Sigmoid colon (tissue), 7 donors: Measurements from ENCODE around the gene CNOT11. TPM values are rescaled to one million over a fixed set of nuclear protein-coding genes. Genes with fewer than 3 reads are reported as not detected.
A peak's percentile ranks its signal among the peaks of the same experiment; 100 is the strongest.
"Not testable (repeated sequence)": the region's sequence is repeated elsewhere in the genome, so short reads cannot be mapped to it uniquely, and the experiment has no call there.

ENCODE experiments used
- DNase-seq: peaks from one replicate; pipeline ENCODE4 v3.0.0-alpha.2; 2019
- H3K27ac ChIP-seq, 4 donors: fragments of 200-600 bp; sonication (generic); one replicate each; pipeline ENCODE4 v1.5.1; 2016 to 2019; ENCODE audit warnings: mild to moderate bottlenecking in 1 of 4
- H3K27me3 ChIP-seq, 3 donors: fragments of 200-600 bp; sonication (generic); one replicate each; pipeline ENCODE4 v1.5.1; 2019; ENCODE audit warnings: mild to moderate bottlenecking in 1 of 3
- H3K36me3 ChIP-seq, 4 donors: fragments of 200-600 bp; sonication (generic); one replicate each; pipeline ENCODE4 v1.5.1; 2016 to 2019
- H3K4me1 ChIP-seq, 4 donors: fragments of 200-600 bp; sonication (generic); one replicate each; pipeline ENCODE4 v1.5.1; 2017 to 2019
- H3K4me3 ChIP-seq, 4 donors: fragments of 200-600 bp; sonication (generic); one replicate each; pipeline ENCODE4 v1.5.1; 2017 to 2019; ENCODE audit warnings: mild to moderate bottlenecking in 2 of 4, moderate library complexity in 1 of 4
- H3K9me3 ChIP-seq, 4 donors: fragments of 200-600 bp in 3 of 4; sonication (generic) in 3 of 4; one replicate each; pipeline versions ENCODE4 v1.5.1 to v1.6.1; 2013 to 2019
- EP300 ChIP-seq, 4 donors: sonication (generic); formaldehyde crosslinking; IDR thresholded peaks; one replicate each; pipeline ENCODE4 v1.6.1; 2017; ENCODE audit warnings: antibody characterized with exemption in 4 of 4
- POLR2A ChIP-seq, 2 donors: fragments of 450-650 bp; IDR thresholded peaks; one replicate each; pipeline ENCODE4 v1.6.1; 2016; ENCODE audit warnings: antibody characterized with exemption in 2 of 2, mild to moderate bottlenecking in 2 of 2, moderate library complexity in 2 of 2
- POLR2AphosphoS5 ChIP-seq, 4 donors: sonication (generic); formaldehyde crosslinking; IDR thresholded peaks; one replicate each; pipeline ENCODE4 v1.6.1; 2017; ENCODE audit warnings: antibody characterized with exemption in 4 of 4
- WGBS, 2 donors: extraction: QIAGEN DNeasy Blood & Tissue Kit; methylation state at CpG; one replicate each; pipeline ENCODE4 v1.1.7; 2013; 5-methylcytosine and 5-hydroxymethylcytosine counted together
- intact Hi-C: fragments of 100-400 bp; cut with DNase I; formaldehyde crosslinking; loops from one replicate; pipeline ENCODE4 v1.15.1; 2023
- polyA plus RNA-seq, 3 donors: library from polyadenylated mRNA; stranded (reverse); fragments of 200-250 nt; gene quantifications; one replicate each; pipeline ENCODE4 v1.2.3, GENCODE V29; 2013
- total RNA-seq, 4 donors: library from RNA; depleted of rRNA; stranded (reverse); fragments of >200 nt; gene quantifications; one replicate each; pipeline ENCODE4 v1.1.0, GENCODE V29; 2016
- TF ChIP-seq, protein P1 (sequence below), 4 experiments: fragments of 450-650 bp in 3 of 4; fragments of 200-600 bp in 1 of 4; IDR thresholded peaks; one replicate each; pipeline ENCODE4 v1.5.1; 2016 to 2019; ENCODE audit warnings: antibody characterized with exemption in 4 of 4, mild to moderate bottlenecking in 3 of 4, moderate library complexity in 2 of 4
- donor health status: healthy with polysubstance abuse.
- donor health status: Bipolar disorder and iron deficiency.
- donor health status: healthy.

The CNOT11 gene
- total and polyA plus RNA-seq, 7 donors, result 21.4 to 33.7 (median 22.8) TPM

DNA sequence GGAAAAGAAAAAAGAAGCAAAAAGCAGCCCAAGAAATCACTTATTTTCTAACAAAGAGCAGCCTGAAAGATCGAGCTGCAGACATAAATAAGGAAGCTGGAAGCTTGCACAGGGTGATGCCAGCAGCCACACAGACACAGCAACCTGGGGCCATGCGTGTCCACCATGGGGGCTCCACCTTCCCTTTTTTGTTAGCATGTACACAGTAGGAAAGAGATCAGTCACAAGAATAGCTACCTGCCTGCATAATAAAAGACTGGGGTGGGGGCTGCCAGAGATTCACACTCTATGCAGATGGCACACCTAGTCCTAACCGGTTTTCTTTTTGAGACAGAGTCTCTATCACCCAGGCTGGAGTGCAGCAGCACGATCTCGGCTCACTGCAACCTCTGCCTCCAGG lies 2.9 kb upstream of the CNOT11 start:
- Histone ChIP-seq H3K36me3 (no peaks in the 10 kb centered on the region), H3K9me3 (no peaks in the 10 kb centered on the region), H3K27ac (no peak overlapping the region), H3K4me3 (no peak overlapping the region), H3K4me1 (peaks cover 0 to 24% (median 19%) of the 10 kb centered on the region in 4 donors), H3K27me3 (no peaks in the 10 kb centered on the region)
- no peak for DNase-seq
- WGBS, 2 donors, result 68 to 75% methylated on average over 5 of the region's 5 CpGs
- intact Hi-C loops, result loop anchor here (10.0 kb wide), 1 partner anchor 1915 kb away; the partner anchor contains the start of genes EIF5B and TXNDC9
- TF ChIP-seq POLR2AphosphoS5 (IDR thresholded peaks at IDR 0.05), result no peak
- no peak for TF ChIP-seq POLR2A (IDR thresholded peaks at IDR 0.05)
- TF ChIP-seq, protein P1, sequence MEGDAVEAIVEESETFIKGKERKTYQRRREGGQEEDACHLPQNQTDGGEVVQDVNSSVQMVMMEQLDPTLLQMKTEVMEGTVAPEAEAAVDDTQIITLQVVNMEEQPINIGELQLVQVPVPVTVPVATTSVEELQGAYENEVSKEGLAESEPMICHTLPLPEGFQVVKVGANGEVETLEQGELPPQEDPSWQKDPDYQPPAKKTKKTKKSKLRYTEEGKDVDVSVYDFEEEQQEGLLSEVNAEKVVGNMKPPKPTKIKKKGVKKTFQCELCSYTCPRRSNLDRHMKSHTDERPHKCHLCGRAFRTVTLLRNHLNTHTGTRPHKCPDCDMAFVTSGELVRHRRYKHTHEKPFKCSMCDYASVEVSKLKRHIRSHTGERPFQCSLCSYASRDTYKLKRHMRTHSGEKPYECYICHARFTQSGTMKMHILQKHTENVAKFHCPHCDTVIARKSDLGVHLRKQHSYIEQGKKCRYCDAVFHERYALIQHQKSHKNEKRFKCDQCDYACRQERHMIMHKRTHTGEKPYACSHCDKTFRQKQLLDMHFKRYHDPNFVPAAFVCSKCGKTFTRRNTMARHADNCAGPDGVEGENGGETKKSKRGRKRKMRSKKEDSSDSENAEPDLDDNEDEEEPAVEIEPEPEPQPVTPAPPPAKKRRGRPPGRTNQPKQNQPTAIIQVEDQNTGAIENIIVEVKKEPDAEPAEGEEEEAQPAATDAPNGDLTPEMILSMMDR (IDR thresholded peaks at IDR 0.05), result no peak
- no peak for TF ChIP-seq EP300 (IDR thresholded peaks at IDR 0.05)

DNA sequence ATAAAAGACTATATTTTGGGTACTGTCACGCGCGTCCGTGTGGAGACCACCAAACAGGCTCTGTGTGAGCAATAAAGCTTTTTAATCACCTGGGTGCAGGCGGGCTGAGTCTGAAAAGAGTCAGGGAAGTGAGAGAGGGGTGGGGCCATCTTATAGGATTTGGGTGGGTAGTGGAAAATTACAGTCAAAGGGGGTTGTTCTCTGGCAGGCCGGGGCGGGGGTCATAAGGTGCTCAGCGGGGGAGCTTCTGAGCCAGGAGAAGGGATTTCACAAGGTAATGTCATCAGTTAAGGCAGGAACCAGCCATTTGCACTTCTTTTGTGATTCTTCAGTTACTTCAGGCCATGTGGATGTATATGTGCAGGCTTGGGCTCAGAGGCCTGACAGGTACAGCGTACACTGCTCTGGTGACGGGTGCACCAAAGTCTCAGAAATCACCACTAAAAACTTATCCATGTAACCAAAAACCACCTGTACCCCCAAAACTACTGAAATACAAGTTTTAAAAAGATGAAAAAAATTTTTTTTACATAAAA lies 1.4 kb upstream of the CNOT11 start:
- H3K27ac ChIP-seq, H3K27me3 ChIP-seq, H3K36me3 ChIP-seq, H3K4me3 ChIP-seq, H3K9me3 ChIP-seq, DNase-seq: not testable (repeated sequence)
- 17 to 66% methylated on average over 10 of the region's 10 CpGs for WGBS, 2 donors
- intact Hi-C loops, result loop anchor here (10.0 kb wide), 1 partner anchor 1917 kb away; the partner anchor contains the start of genes EIF5B and TXNDC9
- H3K4me1 ChIP-seq, result peaks cover 0 to 33% (median 29%) of the 10 kb centered on the region in 4 donors

DNA sequence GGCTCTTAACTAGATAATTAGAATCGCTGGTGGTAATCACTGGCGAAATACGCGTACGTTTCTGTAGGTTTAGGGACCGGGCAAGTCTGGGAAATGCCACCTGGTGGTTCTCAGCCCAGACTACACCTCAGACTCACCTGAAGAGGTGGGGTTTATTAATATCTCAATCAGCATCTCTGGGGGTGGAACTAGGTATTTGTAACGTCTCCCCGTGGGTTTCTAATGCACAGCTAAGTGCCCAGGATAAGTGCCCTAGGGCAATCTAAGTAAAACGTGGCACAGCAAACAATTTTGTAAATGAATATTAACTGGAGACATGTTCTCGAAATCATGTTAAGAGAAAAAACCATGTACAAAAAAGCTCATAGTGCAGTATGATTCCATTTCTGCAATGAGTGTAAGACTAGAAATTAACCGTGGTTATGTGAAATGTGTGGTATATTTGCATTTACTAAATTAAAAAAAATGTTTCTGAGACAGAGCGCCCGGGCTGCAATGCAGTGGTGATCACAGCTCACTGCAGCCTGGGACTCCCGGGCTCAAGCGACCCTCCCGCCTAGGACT lies 760 bp upstream of the CNOT11 start:
- Histone ChIP-seq H3K27ac (peak overlapping the region; percentile 88 to 97 (median 94)), H3K9me3 (no peaks in the 10 kb centered on the region), H3K27me3 (no peaks in the 10 kb centered on the region), H3K4me1 (peaks cover 0 to 33% (median 31%) of the 10 kb centered on the region in 4 donors), H3K4me3 (peak overlapping the region; percentile 80 to 99 (median 98)), H3K36me3 (no peaks in the 10 kb centered on the region)
- WGBS, 2 donors, result 9 to 25% methylated on average over 16 of the region's 16 CpGs
- TF ChIP-seq, protein P1 (IDR thresholded peaks at IDR 0.05), result peak in 2 of 4 experiments; percentile 15 to 23
- no peak for TF ChIP-seq EP300 (IDR thresholded peaks at IDR 0.05)
- intact Hi-C loops, result loop anchor here (2.0 to 10.0 kb wide), 4 partner anchors 57 to 1917 kb away; partner anchors contain the start of genes EIF5B, RNF149, RPL31 and TXNDC9
- no peak for DNase-seq

DNA sequence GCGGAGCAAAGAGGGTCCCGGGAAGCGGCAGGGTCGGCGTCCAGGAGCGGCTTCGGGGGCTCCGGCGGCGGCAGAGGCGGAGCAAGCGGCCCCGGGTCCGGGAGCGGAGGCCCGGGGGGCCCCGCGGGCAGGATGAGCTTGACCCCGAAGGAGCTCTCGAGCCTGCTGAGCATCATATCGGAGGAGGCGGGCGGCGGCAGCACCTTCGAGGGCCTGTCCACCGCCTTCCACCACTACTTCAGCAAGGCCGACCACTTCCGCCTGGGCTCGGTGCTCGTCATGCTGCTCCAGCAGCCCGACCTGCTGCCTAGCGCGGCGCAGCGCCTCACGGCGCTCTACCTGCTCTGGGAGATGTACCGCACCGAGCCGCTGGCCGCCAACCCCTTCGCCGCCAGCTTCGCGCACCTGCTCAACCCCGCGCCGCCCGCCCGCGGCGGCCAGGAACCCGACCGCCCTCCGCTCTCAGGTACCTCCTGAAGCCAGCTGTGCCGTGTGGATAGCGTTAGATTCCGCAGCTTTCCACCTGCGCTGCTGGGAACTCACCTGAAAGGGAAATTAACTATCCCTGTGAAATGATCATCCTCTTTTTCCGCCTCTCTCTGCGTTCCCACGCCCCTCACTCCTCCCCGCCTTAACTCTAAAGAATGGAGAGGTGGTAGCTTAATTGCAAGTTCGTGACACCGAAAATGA lies 472 bp downstream of the CNOT11 start:
- no peaks in the 10 kb centered on the region for H3K27me3 ChIP-seq
- intact Hi-C loops, result loop anchor here (2.0 to 10.0 kb wide), 4 partner anchors 56 to 1918 kb away; partner anchors contain the start of genes EIF5B, RNF149, RPL31 and TXNDC9
- peak; percentile 84 for DNase-seq
- H3K27ac ChIP-seq, result peak overlapping the region; percentile 88 to 97 (median 94)
- 0% methylated on average over 65 of the region's 65 CpGs for WGBS, 2 donors
- peaks cover 0 to 5% (median 0%) of the 10 kb centered on the region in 4 donors for H3K36me3 ChIP-seq
- no peaks in the 10 kb centered on the region for H3K9me3 ChIP-seq
- peaks cover 0 to 33% (median 31%) of the 10 kb centered on the region in 4 donors for H3K4me1 ChIP-seq
- H3K4me3 ChIP-seq, result peak overlapping the region; percentile 80 to 99 (median 98)
- TF ChIP-seq, protein P1 (IDR thresholded peaks at IDR 0.05), result no peak
- TF ChIP-seq POLR2A (IDR thresholded peaks at IDR 0.05), result no peak
- TF ChIP-seq EP300 (IDR thresholded peaks at IDR 0.05), result no peak
- no peak for TF ChIP-seq POLR2AphosphoS5 (IDR thresholded peaks at IDR 0.05)
